Pancreas (tissue), 10 donors: ENCODE data around the gene SYNGR1. TPM values are rescaled to one million over a fixed set of nuclear protein-coding genes. Genes with fewer than 3 reads are reported as not detected.

Experiments
- ATAC-seq, 4 donors: fragments of 200-7000 bp; cut with Tn5 transposase; one replicate each; pipeline versions ENCODE4 v1.8.0 to v1.9.1; 2020; ENCODE audit warnings: mild to moderate bottlenecking in 4 of 4, moderate library complexity in 4 of 4
- DNase-seq, 6 donors: peaks; one replicate each; pipeline ENCODE4 v3.0.0-alpha.2; 2020
- FAIRE-seq: peaks from 2 replicates; lab custom pipeline; 2012; peaks lifted over from hg19 to GRCh38; lab: Jason Lieb, UNC
- H3K27ac ChIP-seq, 4 donors: fragments of 200-600 bp; sonication (generic); 1 replicate in 3 of 4; 2 replicates in 1 of 4; pipeline versions ENCODE4 v1.5.0 to v1.8.0; 2020
- H3K27me3 ChIP-seq, 4 donors: fragments of 200-600 bp; one replicate each; pipeline ENCODE4 v1.8.0; 2021
- H3K36me3 ChIP-seq, 3 donors: fragments of 200-600 bp; sonication (generic) in 1 of 3; one replicate each; pipeline versions ENCODE4 v1.5.0 to v1.8.0; 2020 to 2021
- H3K4me1 ChIP-seq, 3 donors: fragments of 200-600 bp; one replicate each; pipeline ENCODE4 v1.8.0; 2021
- H3K4me3 ChIP-seq, 4 donors: fragments of 200-600 bp; sonication (generic) in 2 of 4; one replicate each; pipeline versions ENCODE4 v1.5.0 to v1.8.0; 2020 to 2021
- H3K9me3 ChIP-seq, 4 donors: fragments of 200-600 bp; one replicate each; pipeline ENCODE4 v1.8.0; 2021
- WGBS, 2 donors: extraction: QIAGEN DNeasy Blood & Tissue Kit; methylation state at CpG; one replicate each; pipeline ENCODE4 v1.1.7; 2013; 5-methylcytosine and 5-hydroxymethylcytosine counted together
- intact Hi-C, 3 donors: fragments of 100-400 bp; cut with DNase I; formaldehyde crosslinking; loops; one replicate each; pipeline versions ENCODE4 v1.11.1 to v1.14.2; 2022
- polyA plus RNA-seq, 2 donors: library from polyadenylated mRNA; stranded (reverse); fragments of 200-250 nt; gene quantifications; one replicate each; pipeline ENCODE4 v1.2.3, GENCODE V29; 2013
- total RNA-seq, 6 donors: library from RNA; stranded (reverse); fragmentation: NEBNext Ultra II Directional in 4 of 6; extraction: Animal tissue kit (Norgen Biotek cat#: 25700) in 4 of 6; gene quantifications; one replicate each; pipeline versions ENCODE4 v1.2.1 to v1.2.4, GENCODE V29; 2021 to 2023
- TF ChIP-seq, protein P1 (sequence below), 4 donors: fragments of 200-600 bp; sonication (generic) in 3 of 4; IDR thresholded peaks; one replicate each; pipeline versions ENCODE4 v1.5.0 to v1.8.0; 2021; ENCODE audit warnings: antibody characterized with exemption in 4 of 4
- donor health status: healthy with polysubstance abuse.
- donor health status: DM: no; HTN: no; CAD: no; lungs with moderate emphysema.
- donor health status: DM: no; HTN: no; CAD: no.
- donor health status: control.
- donor health status: control.
- donor health status: Bipolar disorder and iron deficiency.
- donor health status: DM: yes; HTN: yes; CAD: no.
- donor health status: DM: no; HTN: no; CAD: no.
- donor health status: DM: no; HTN: no; CAD: no.
- donor health status: DM: yes; HTN: yes; CAD: no.

Gene SYNGR1
- total and polyA plus RNA-seq, 8 donors, result 12.2 to 26.8 (median 16.5) TPM

DNA sequence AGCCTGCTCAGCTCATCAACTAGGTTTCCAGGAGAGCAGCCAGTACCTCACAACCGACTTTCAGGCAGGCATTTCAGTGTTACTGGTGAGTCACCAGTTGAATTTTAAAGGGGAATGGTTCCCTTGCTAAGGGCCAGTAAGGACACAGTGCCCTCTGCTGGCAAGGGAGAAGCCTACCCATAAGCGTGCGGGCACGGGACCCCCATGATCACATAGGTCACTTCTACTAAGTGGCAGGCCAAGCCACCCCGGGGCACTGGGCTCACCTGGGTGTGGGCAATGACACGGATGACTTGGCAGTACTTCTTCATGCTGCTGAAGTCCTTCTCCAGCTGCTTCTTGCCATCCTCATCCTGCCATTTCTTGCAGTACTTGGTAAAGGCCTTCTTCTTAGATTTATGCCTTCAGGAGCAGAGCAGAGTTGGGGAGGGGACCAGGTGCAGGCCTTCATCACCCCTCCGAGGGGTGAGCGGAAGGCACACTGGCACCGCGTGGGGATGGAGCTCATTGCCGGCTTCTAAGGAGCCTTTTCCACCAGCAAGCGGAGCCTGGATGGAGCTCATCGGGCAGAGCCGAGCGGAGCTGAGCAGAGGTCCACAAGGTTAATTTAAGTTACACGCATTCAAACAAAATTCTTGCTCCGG lies 33.2 kb upstream of the SYNGR1 start:
- intact Hi-C loops, result loop anchor here in 1 of 3 donors (10.0 kb wide), 1 partner anchor 208 kb away; the partner anchor contains the start of gene ATF4
- WGBS, 2 donors, result 22 to 29% methylated on average over 17 of the region's 17 CpGs

DNA sequence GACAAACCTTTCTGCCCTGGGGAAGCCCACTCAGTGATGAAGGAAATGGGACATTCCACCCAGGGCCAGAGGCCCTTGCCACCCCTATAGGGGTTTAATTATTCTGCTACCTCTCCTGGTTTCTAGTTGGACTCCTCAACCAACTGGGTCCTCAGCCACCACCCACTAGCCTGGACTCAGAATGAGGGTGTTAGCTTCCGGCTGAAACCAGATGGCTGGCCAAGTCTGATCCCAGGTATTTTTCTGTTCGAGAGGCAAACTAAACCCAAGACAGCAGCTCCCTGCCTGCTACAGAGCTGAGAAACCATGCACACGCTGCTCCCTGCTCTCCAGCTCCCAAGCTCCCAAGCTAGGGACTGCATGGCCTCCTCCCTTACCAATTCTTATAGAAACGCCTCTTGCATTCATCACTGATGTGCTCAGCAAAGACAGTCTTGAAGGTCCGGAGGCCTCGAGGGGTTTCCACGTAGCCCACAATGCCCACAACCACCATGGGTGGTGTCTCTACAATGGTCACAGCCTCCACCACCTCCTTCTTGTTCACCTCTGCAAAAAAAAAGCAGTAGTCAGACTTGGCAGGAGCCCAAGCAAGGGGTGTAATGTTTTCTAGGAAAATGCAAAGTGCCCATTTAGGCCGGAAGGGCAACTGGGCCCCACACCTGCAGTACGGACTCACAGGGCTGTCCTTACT lies 32.6 kb upstream of the SYNGR1 start:
- H3K9me3 ChIP-seq, result no peaks in the 10 kb centered on the region
- peaks cover 0 to 33% (median 29%) of the 10 kb centered on the region in 3 donors for H3K4me1 ChIP-seq
- ATAC-seq, result no peak
- WGBS, 2 donors, result 13 to 17% methylated on average over 9 of the region's 9 CpGs
- peak overlapping the region in 3 of 4 donors; percentile 24 to 100 (median 98) for H3K27ac ChIP-seq
- peak overlapping the region; percentile 7 to 82 (median 64) for H3K4me3 ChIP-seq
- TF ChIP-seq, protein P1, sequence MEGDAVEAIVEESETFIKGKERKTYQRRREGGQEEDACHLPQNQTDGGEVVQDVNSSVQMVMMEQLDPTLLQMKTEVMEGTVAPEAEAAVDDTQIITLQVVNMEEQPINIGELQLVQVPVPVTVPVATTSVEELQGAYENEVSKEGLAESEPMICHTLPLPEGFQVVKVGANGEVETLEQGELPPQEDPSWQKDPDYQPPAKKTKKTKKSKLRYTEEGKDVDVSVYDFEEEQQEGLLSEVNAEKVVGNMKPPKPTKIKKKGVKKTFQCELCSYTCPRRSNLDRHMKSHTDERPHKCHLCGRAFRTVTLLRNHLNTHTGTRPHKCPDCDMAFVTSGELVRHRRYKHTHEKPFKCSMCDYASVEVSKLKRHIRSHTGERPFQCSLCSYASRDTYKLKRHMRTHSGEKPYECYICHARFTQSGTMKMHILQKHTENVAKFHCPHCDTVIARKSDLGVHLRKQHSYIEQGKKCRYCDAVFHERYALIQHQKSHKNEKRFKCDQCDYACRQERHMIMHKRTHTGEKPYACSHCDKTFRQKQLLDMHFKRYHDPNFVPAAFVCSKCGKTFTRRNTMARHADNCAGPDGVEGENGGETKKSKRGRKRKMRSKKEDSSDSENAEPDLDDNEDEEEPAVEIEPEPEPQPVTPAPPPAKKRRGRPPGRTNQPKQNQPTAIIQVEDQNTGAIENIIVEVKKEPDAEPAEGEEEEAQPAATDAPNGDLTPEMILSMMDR (IDR thresholded peaks at IDR 0.05), result no peak
- no peaks in the 10 kb centered on the region for H3K27me3 ChIP-seq
- intact Hi-C loops, result loop anchor here in 1 of 3 donors (10.0 kb wide), 1 partner anchor 208 kb away; the partner anchor contains the start of gene ATF4
- peak in 1 of 6 donors; percentile 54 for DNase-seq
- FAIRE-seq, result no peak
- peaks cover 24 to 50% (median 39%) of the 10 kb centered on the region in 3 donors for H3K36me3 ChIP-seq

More for the DNA sequence above, 33.2 kb upstream of the SYNGR1 start:
- ATAC-seq, result peak; percentile 42 to 60 (median 52)
- DNase-seq, result peak; percentile 81 to 88 (median 83)
- Histone ChIP-seq H3K9me3 (no peaks in the 10 kb centered on the region), H3K36me3 (peaks cover 24 to 56% (median 39%) of the 10 kb centered on the region in 3 donors), H3K4me3 (peak overlapping the region; percentile 7 to 82 (median 64)), H3K4me1 (peaks cover 0 to 33% (median 29%) of the 10 kb centered on the region in 3 donors), H3K27me3 (no peaks in the 10 kb centered on the region), H3K27ac (peak overlapping the region in 3 of 4 donors; percentile 44 to 100 (median 98))
- TF ChIP-seq, protein P1 (IDR thresholded peaks at IDR 0.05), result peak; percentile 71 to 81 (median 76)
- FAIRE-seq, result no peak

- WGBS, 2 donors, result 3% methylated on average over 7 to 9 of the region's 9 CpGs
- peak in 3 of 4 donors; percentile 1 to 2 (median 1) for ATAC-seq
- Histone ChIP-seq H3K36me3 (peaks cover 19 to 43% (median 34%) of the 10 kb centered on the region in 3 donors), H3K27me3 (no peaks in the 10 kb centered on the region), H3K4me3 (peak overlapping the region; percentile 57 to 84 (median 77)), H3K9me3 (no peaks in the 10 kb centered on the region), H3K4me1 (peaks cover 0 to 33% (median 29%) of the 10 kb centered on the region in 3 donors), H3K27ac (peak overlapping the region; percentile 24 to 100 (median 64))
- peak in 1 of 6 donors; percentile 48 for DNase-seq
- TF ChIP-seq, protein P1 (IDR thresholded peaks at IDR 0.05), result no peak
- intact Hi-C loops, result loop anchor here in 1 of 3 donors (10.0 kb wide), 1 partner anchor 207 kb away; the partner anchor contains the start of gene ATF4
- FAIRE-seq, result no peak
Measured at GRCh38 chr22:39317775-39318506, 31.9 kb upstream of the SYNGR1 start.

- peak; percentile 8 to 17 (median 15) for ATAC-seq
- Histone ChIP-seq H3K4me1 (peaks cover 0 to 33% (median 29%) of the 10 kb centered on the region in 3 donors), H3K4me3 (peak overlapping the region; percentile 57 to 84 (median 77)), H3K27ac (peak overlapping the region; percentile 92 to 100 (median 96)), H3K36me3 (peaks cover 19 to 35% (median 28%) of the 10 kb centered on the region in 3 donors), H3K27me3 (no peaks in the 10 kb centered on the region), H3K9me3 (no peaks in the 10 kb centered on the region)
- intact Hi-C loops, result loop anchor here in 1 of 3 donors (10.0 kb wide), 1 partner anchor 206 kb away; the partner anchor contains the start of gene ATF4
- FAIRE-seq, result no peak
- WGBS, 2 donors, result 1% methylated on average over 26 of the region's 26 CpGs
- no peak for DNase-seq
- TF ChIP-seq, protein P1 (IDR thresholded peaks at IDR 0.05), result no peak
Measured at GRCh38 chr22:39318507-39319283, 31.1 kb upstream of the SYNGR1 start.
